Right lung (tissue), 5 donors: ENCODE results near the gene METTL2B. TPM values are rescaled to one million over a fixed set of nuclear protein-coding genes. Genes with fewer than 3 reads are reported as not detected.
"Not testable (repeated sequence)": the region's sequence is repeated elsewhere in the genome, so short reads cannot be mapped to it uniquely, and the experiment has no call there.

ENCODE experiments used
- DNase-seq, 2 donors: peaks; one replicate each; pipeline ENCODE4 v3.0.0-alpha.2; 2013
- polyA plus RNA-seq, 5 donors: library from polyadenylated mRNA; unstranded; fragments of 120-200 nt; gene quantifications; one replicate each; pipeline versions ENCODE4 v1.2.1 to v1.2.3, GENCODE V29; 2013; ENCODE audit warnings: inconsistent platforms in 1 of 5, low replicate concordance in 1 of 5; ENCODE audit not compliant: insufficient read length in 5 of 5, insufficient read depth in 1 of 5

The METTL2B gene
- polyA plus RNA-seq, 5 donors = 24.7 to 32.4 (median 28.4) TPM

- peak; percentile 90 to 94 for DNase-seq
Measured at GRCh38 chr7:128453836-128454804, 22.4 kb upstream of the METTL2B start.

GRCh38 chr7:128454808-128455542 is 21.6 kb upstream of the METTL2B start:
- DNase-seq = no peak

- peak; percentile 93 for DNase-seq
Measured at GRCh38 chr7:128455543-128456254, 20.8 kb upstream of the METTL2B start, which contains the start of gene HILPDA. HILPDA (plus strand) TSS chr7:128455878; CDS start chr7:128457269, 1,391 bp downstream.

GRCh38 chr7:128456255-128456725 is 20.3 kb upstream of the METTL2B start:
- no peak for DNase-seq

- DNase-seq = not testable (repeated sequence)
Measured at GRCh38 chr7:128457385-128457784, 19.2 kb upstream of the METTL2B start.

- no peak for DNase-seq
Measured at GRCh38 chr7:128458956-128459355, 17.6 kb upstream of the METTL2B start.

GRCh38 chr7:128459394-128459878 is 17.1 kb upstream of the METTL2B start:
- peak in 1 of 2 donors; percentile 51 for DNase-seq

- DNase-seq = peak; percentile 83 to 88
Measured at GRCh38 chr7:128462460-128462859, 14.1 kb upstream of the METTL2B start.

- not testable (repeated sequence) for DNase-seq
Measured at GRCh38 chr7:128463345-128463744, 13.2 kb upstream of the METTL2B start.

- not testable (repeated sequence) for DNase-seq
Measured at GRCh38 chr7:128463933-128464332, 12.6 kb upstream of the METTL2B start.

- DNase-seq = not testable (repeated sequence)
Measured at GRCh38 chr7:128466871-128467270, 9.7 kb upstream of the METTL2B start.

- not testable (repeated sequence) for DNase-seq
Measured at GRCh38 chr7:128477336-128477690, 765 bp downstream of the METTL2B start.

- DNase-seq = not testable (repeated sequence)
Measured at GRCh38 chr7:128479082-128479481, 2.5 kb downstream of the METTL2B start.

GRCh38 chr7:128488134-128488533 is 11.6 kb downstream of the METTL2B start:
- DNase-seq = not testable (repeated sequence)

GRCh38 chr7:128497405-128497804 is 20.9 kb downstream of the METTL2B start:
- DNase-seq = no peak

GRCh38 chr7:128505416-128505815 is 28.9 kb downstream of the METTL2B start:
- not testable (repeated sequence) for DNase-seq

- not testable (repeated sequence) for DNase-seq
Measured at GRCh38 chr7:128506819-128507218, 30.3 kb downstream of the METTL2B start.

- DNase-seq = not testable (repeated sequence)
Measured at GRCh38 chr7:128507321-128507993, 30.9 kb downstream of the METTL2B start.

- DNase-seq = not testable (repeated sequence)
Measured at GRCh38 chr7:128511692-128512091, 35.1 kb downstream of the METTL2B start.

- DNase-seq = not testable (repeated sequence)
Measured at GRCh38 chr7:128515232-128515631, 38.7 kb downstream of the METTL2B start.

GRCh38 chr7:128517023-128517422 is 40.5 kb downstream of the METTL2B start:
- not testable (repeated sequence) for DNase-seq
